Measurements from ENCODE around the gene CDC42EP4.
"Not testable (repeated sequence)": the region's sequence is repeated elsewhere in the genome, so short reads cannot be mapped to it uniquely, and the experiment has no call there.

GRCh38 chr17:73312887-73313286, 1.1 kb upstream of the CDC42EP4 start:
- not testable (repeated sequence) for TF ChIP-seq CTCF, POLR2A (IDR thresholded peaks at IDR 0.05)

Measured in stomach (tissue), 4 donors.